BLaER1 treated with 17β-estradiol and CSF1 and Interleukin-3, amounts not matched to agents 10 nM and 100 nM (cell line): ENCODE data around the gene CHAC2.
"Not testable (repeated sequence)": the region's sequence is repeated elsewhere in the genome, so short reads cannot be mapped to it uniquely, and the experiment has no call there.

ENCODE experiments used
- H3K27ac ChIP-seq, 11 experiments: shearing (Covaris generic); formaldehyde crosslinking; 2 replicates each; pipeline ENCODE4 v1.8.1; 2022
- H3K27me3 ChIP-seq, 11 experiments: shearing (Covaris generic); formaldehyde crosslinking; 2 replicates each; pipeline ENCODE4 v1.8.1; 2022
- H3K36me3 ChIP-seq, 11 experiments: shearing (Covaris generic); formaldehyde crosslinking; 2 replicates each; pipeline ENCODE4 v1.8.1; 2022
- H3K4me1 ChIP-seq, 10 experiments: shearing (Covaris generic); formaldehyde crosslinking; 2 replicates each; pipeline ENCODE4 v1.8.1; 2022
- H3K4me2 ChIP-seq, 11 experiments: shearing (Covaris generic); formaldehyde crosslinking; 2 replicates each; pipeline ENCODE4 v1.8.1; 2022
- H3K4me3 ChIP-seq, 10 experiments: shearing (Covaris generic); formaldehyde crosslinking; 2 replicates each; pipeline ENCODE4 v1.8.1; 2022
- H3K9ac ChIP-seq, 11 experiments: shearing (Covaris generic); formaldehyde crosslinking; 2 replicates each; pipeline ENCODE4 v1.8.1; 2022
- H3K9me3 ChIP-seq, 11 experiments: shearing (Covaris generic); formaldehyde crosslinking; replicated peaks in 1 of 11; 2 replicates each; pipeline ENCODE4 v1.8.1; 2022
- H4K20me1 ChIP-seq, 11 experiments: shearing (Covaris generic); formaldehyde crosslinking; 2 replicates each; pipeline ENCODE4 v1.8.1; 2022
- Cebpa-rat ChIP-seq, 11 experiments: shearing (Covaris generic); IDR thresholded peaks; 2 replicates each; pipeline ENCODE4 v1.8.1; 2022

CHAC2 gene

GRCh38 chr2:53767405-53768241 is at the start of gene CHAC2:
CHAC2 (plus strand) TSS chr2:53767804; CDS start chr2:53767887, 83 bp downstream.
- Histone ChIP-seq H3K27me3 (no peaks in the 10 kb centered on the region), H3K9me3 (no peaks in the 10 kb centered on the region), H4K20me1 (no peaks in the 10 kb centered on the region; a peak in 1 of 22 replicates), H3K27ac (peak within 1 kb of the TSS; percentile 62 to 91 (median 86); a peak in 21 of 22 replicates), H3K36me3 (peaks cover 13 to 36% (median 27%) of the 10 kb centered on the region in 11 experiments), H3K4me1 (peaks cover 16 to 28% (median 20%) of the 10 kb centered on the region in 10 experiments), H3K9ac (peak within 1 kb of the TSS; percentile 83 to 92 (median 88)), H3K4me3 (peak within 1 kb of the TSS; percentile 76 to 90 (median 84)), H3K4me2 (peak within 1 kb of the TSS; percentile 67 to 97 (median 81))
- no peak for TF ChIP-seq Cebpa-rat (IDR thresholded peaks at IDR 0.05)

- not testable (repeated sequence) for H4K20me1 ChIP-seq, H3K4me1 ChIP-seq, H3K4me3 ChIP-seq, H3K27ac ChIP-seq, H3K27me3 ChIP-seq, H3K4me2 ChIP-seq, H3K9ac ChIP-seq
- Histone ChIP-seq H3K36me3 (peaks cover 26 to 66% (median 42%) of the 10 kb centered on the region in 11 experiments; a peak in 21 of 22 replicates), H3K9me3 (peaks cover 0 to 28% (median 8%) of the 10 kb centered on the region in 11 experiments; a peak in 10 of 22 replicates)
Observed at GRCh38 chr2:53720944-53721343, 46.7 kb upstream of the CHAC2 start.

GRCh38 chr2:53724536-53724935 is 43.1 kb upstream of the CHAC2 start:
- Histone ChIP-seq H3K27ac (no peak overlapping the region), H3K9me3 (peaks cover 0 to 19% (median 5%) of the 10 kb centered on the region in 11 experiments; a peak in 9 of 22 replicates), H3K4me2 (no peak overlapping the region), H4K20me1 (no peaks in the 10 kb centered on the region; a peak in 1 of 22 replicates), H3K4me1 (no peaks in the 10 kb centered on the region), H3K36me3 (peaks cover 30 to 76% (median 49%) of the 10 kb centered on the region in 11 experiments), H3K9ac (no peak overlapping the region), H3K4me3 (no peak overlapping the region), H3K27me3 (no peaks in the 10 kb centered on the region)
- no peak for TF ChIP-seq Cebpa-rat (IDR thresholded peaks at IDR 0.05)

- Histone ChIP-seq H4K20me1 (no peaks in the 10 kb centered on the region; a peak in 1 of 22 replicates), H3K4me1 (no peaks in the 10 kb centered on the region), H3K4me3 (no peak overlapping the region), H3K36me3 (peaks cover 28 to 76% (median 46%) of the 10 kb centered on the region in 11 experiments), H3K9me3 (peaks cover 0 to 11% (median 6%) of the 10 kb centered on the region in 11 experiments; a peak in 11 of 22 replicates), H3K27ac (no peak overlapping the region), H3K27me3 (no peaks in the 10 kb centered on the region), H3K4me2 (no peak overlapping the region), H3K9ac (no peak overlapping the region)
- TF ChIP-seq Cebpa-rat (IDR thresholded peaks at IDR 0.05): no peak
Observed at GRCh38 chr2:53725662-53726061, 41.9 kb upstream of the CHAC2 start.

GRCh38 chr2:53727921-53728320 is 39.7 kb upstream of the CHAC2 start:
- no peaks in the 10 kb centered on the region for H3K27me3 ChIP-seq
- peaks cover 38 to 90% (median 51%) of the 10 kb centered on the region in 11 experiments for H3K36me3 ChIP-seq
- no peak overlapping the region for H3K4me2 ChIP-seq
- H3K27ac ChIP-seq: no peak overlapping the region
- H3K4me3 ChIP-seq: no peak overlapping the region
- H4K20me1 ChIP-seq: no peaks in the 10 kb centered on the region; a peak in 1 of 22 replicates
- no peak overlapping the region for H3K9ac ChIP-seq
- H3K4me1 ChIP-seq: no peaks in the 10 kb centered on the region
- no peak for TF ChIP-seq Cebpa-rat (IDR thresholded peaks at IDR 0.05)
- peaks cover 0 to 25% (median 18%) of the 10 kb centered on the region in 11 experiments; a peak in 17 of 22 replicates for H3K9me3 ChIP-seq

- Histone ChIP-seq H3K9ac (no peak overlapping the region), H3K27me3 (no peaks in the 10 kb centered on the region), H3K4me3 (no peak overlapping the region), H3K36me3 (peaks cover 49 to 95% (median 61%) of the 10 kb centered on the region in 11 experiments), H3K9me3 (peaks cover 0 to 31% (median 23%) of the 10 kb centered on the region in 11 experiments; a peak in 17 of 22 replicates), H3K4me1 (peaks cover 0 to 11% (median 8%) of the 10 kb centered on the region in 10 experiments; a peak in 13 of 20 replicates), H3K4me2 (no peak overlapping the region), H3K27ac (no peak overlapping the region), H4K20me1 (no peaks in the 10 kb centered on the region)
- no peak for TF ChIP-seq Cebpa-rat (IDR thresholded peaks at IDR 0.05)
Observed at GRCh38 chr2:53729143-53729762, 38.4 kb upstream of the CHAC2 start.

- no peaks in the 10 kb centered on the region for H3K27me3 ChIP-seq
- no peak overlapping the region for H3K9ac ChIP-seq
- H3K4me3 ChIP-seq: no peak overlapping the region
- no peak overlapping the region for H3K4me2 ChIP-seq
- H3K9me3 ChIP-seq: peaks cover 0 to 24% (median 14%) of the 10 kb centered on the region in 11 experiments; a peak in 11 of 22 replicates
- H3K27ac ChIP-seq: no peak overlapping the region
- no peak for TF ChIP-seq Cebpa-rat (IDR thresholded peaks at IDR 0.05)
- peaks cover 46 to 89% (median 56%) of the 10 kb centered on the region in 11 experiments for H3K36me3 ChIP-seq
- H4K20me1 ChIP-seq: no peaks in the 10 kb centered on the region
- H3K4me1 ChIP-seq: peaks cover 9 to 24% (median 15%) of the 10 kb centered on the region in 10 experiments; a peak in 19 of 20 replicates
Observed at GRCh38 chr2:53737091-53737490, 30.5 kb upstream of the CHAC2 start.

GRCh38 chr2:53739032-53739431 is 28.6 kb upstream of the CHAC2 start:
- Histone ChIP-seq H4K20me1 (no peaks in the 10 kb centered on the region), H3K4me2 (peak overlapping the region in 5 of 11 experiments; percentile 35 to 47 (median 44); a peak in 6 of 22 replicates), H3K36me3 (peaks cover 41 to 89% (median 56%) of the 10 kb centered on the region in 11 experiments), H3K27me3 (no peaks in the 10 kb centered on the region), H3K4me1 (peaks cover 1 to 17% (median 10%) of the 10 kb centered on the region in 10 experiments; a peak in 18 of 20 replicates), H3K27ac (no peak overlapping the region), H3K9me3 (peaks cover 0 to 23% (median 15%) of the 10 kb centered on the region in 11 experiments; a peak in 13 of 22 replicates), H3K4me3 (no peak overlapping the region), H3K9ac (no peak overlapping the region)
- no peak for TF ChIP-seq Cebpa-rat (IDR thresholded peaks at IDR 0.05)

GRCh38 chr2:53740170-53740569 is 27.4 kb upstream of the CHAC2 start:
- no peaks in the 10 kb centered on the region for H3K27me3 ChIP-seq
- no peak overlapping the region for H3K4me3 ChIP-seq
- H3K4me2 ChIP-seq: no peak overlapping the region
- no peak for TF ChIP-seq Cebpa-rat (IDR thresholded peaks at IDR 0.05)
- H3K27ac ChIP-seq: no peak overlapping the region
- no peaks in the 10 kb centered on the region for H4K20me1 ChIP-seq
- peaks cover 0 to 19% (median 9%) of the 10 kb centered on the region in 11 experiments; a peak in 12 of 22 replicates for H3K9me3 ChIP-seq
- H3K36me3 ChIP-seq: peaks cover 33 to 78% (median 47%) of the 10 kb centered on the region in 11 experiments
- peaks cover 0 to 17% (median 12%) of the 10 kb centered on the region in 10 experiments; a peak in 15 of 20 replicates for H3K4me1 ChIP-seq
- H3K9ac ChIP-seq: no peak overlapping the region
